ENCODE measurements around the gene CLCA2.

GRCh38 chr1:86502721-86503405 lies 78.9 kb downstream of the CLCA2 start:
- TF ChIP-seq, protein P1, sequence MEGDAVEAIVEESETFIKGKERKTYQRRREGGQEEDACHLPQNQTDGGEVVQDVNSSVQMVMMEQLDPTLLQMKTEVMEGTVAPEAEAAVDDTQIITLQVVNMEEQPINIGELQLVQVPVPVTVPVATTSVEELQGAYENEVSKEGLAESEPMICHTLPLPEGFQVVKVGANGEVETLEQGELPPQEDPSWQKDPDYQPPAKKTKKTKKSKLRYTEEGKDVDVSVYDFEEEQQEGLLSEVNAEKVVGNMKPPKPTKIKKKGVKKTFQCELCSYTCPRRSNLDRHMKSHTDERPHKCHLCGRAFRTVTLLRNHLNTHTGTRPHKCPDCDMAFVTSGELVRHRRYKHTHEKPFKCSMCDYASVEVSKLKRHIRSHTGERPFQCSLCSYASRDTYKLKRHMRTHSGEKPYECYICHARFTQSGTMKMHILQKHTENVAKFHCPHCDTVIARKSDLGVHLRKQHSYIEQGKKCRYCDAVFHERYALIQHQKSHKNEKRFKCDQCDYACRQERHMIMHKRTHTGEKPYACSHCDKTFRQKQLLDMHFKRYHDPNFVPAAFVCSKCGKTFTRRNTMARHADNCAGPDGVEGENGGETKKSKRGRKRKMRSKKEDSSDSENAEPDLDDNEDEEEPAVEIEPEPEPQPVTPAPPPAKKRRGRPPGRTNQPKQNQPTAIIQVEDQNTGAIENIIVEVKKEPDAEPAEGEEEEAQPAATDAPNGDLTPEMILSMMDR (conservative IDR thresholded peaks at IDR 0.05 in 1 of 2, IDR thresholded peaks at IDR 0.05 in 1 of 2; ENCODE audit: extremely low read depth in 1 of 2, insufficient read depth in 1 of 2, low read depth in 1 of 2, low read length in 2 of 2), result peak; percentile 20 to 52
- TF ChIP-seq EZH2 (IDR thresholded peaks at IDR 0.05; ENCODE audit: borderline replicate concordance, low read length), result no peak

All from mammary epithelial cell (primary cell).